Loucy (cell line): ENCODE data around the gene LTB.

ENCODE experiments used
- CTCF ChIP-seq: fragments of 200-600 bp; sonication (generic); conservative IDR thresholded peaks from 2 replicates; pipeline ENCODE4 v1.5.1; 2014; ENCODE audit warnings: mild to moderate bottlenecking, antibody characterized with exemption, low read length
- EZH2phosphoT487 ChIP-seq: fragments of 200-600 bp; IDR thresholded peaks from 2 replicates; pipeline ENCODE4 v1.6.1; 2018; ENCODE audit warnings: antibody characterized with exemption, mild to moderate bottlenecking, moderate library complexity, borderline replicate concordance

GRCh38 chr6:31544676-31545075 is 37.5 kb downstream of the LTB start:
- TF ChIP-seq CTCF (no peak), EZH2phosphoT487 (no peak)
